ENCODE data around the gene ATP6V0A1.

Gene ATP6V0A1

DNA sequence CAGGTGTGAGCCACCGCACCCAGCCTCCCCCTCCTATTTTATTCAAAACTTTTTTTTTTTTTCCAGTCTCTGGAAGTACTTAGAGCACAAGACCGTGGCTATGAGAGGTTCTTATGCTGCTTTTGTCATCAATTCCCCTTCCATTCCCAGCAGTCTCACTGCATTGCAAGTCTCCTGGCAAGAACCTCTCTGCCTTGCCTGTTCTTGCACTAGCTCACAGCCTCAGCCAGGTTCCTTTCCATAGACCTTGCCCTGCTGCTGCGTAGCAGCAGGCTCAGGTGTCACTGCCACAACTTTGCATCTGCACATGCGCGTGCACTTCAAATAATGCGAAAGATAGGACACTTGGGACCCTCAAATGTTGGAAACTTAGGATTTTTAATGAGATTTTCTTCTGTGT lies 15.6 kb downstream of the ATP6V0A1 start:
- Histone ChIP-seq H3K4me2 (peak overlapping the region; percentile 44; the same call in 1 of the 2 replicates), H3K9ac (no peak overlapping the region), H3K4me1 (ENCODE audit: low read depth, poor library complexity, severe bottlenecking) (peaks cover 48% of the 10 kb centered on the region), H3K79me2 (ENCODE audit: insufficient read depth, low read depth) (no peaks in the 10 kb centered on the region), H4K20me1 (ENCODE audit: insufficient read depth) (no peaks in the 10 kb centered on the region), H3K36me3 (ENCODE audit: insufficient read depth) (peaks cover 9% of the 10 kb centered on the region; the same call in 1 of the 2 replicates), H3K27ac (peak overlapping the region; percentile 5; the same call in 1 of the 2 replicates), H2AFZ (ENCODE audit: low read depth) (no peak overlapping the region), H3K27me3 (ENCODE audit: insufficient read depth, low read depth) (no peaks in the 10 kb centered on the region), H3K4me3 (IDR thresholded peaks at IDR 0.05; ENCODE audit: insufficient read depth, low read depth, low read length) (no peak overlapping the region)
- TF ChIP-seq, protein P1, sequence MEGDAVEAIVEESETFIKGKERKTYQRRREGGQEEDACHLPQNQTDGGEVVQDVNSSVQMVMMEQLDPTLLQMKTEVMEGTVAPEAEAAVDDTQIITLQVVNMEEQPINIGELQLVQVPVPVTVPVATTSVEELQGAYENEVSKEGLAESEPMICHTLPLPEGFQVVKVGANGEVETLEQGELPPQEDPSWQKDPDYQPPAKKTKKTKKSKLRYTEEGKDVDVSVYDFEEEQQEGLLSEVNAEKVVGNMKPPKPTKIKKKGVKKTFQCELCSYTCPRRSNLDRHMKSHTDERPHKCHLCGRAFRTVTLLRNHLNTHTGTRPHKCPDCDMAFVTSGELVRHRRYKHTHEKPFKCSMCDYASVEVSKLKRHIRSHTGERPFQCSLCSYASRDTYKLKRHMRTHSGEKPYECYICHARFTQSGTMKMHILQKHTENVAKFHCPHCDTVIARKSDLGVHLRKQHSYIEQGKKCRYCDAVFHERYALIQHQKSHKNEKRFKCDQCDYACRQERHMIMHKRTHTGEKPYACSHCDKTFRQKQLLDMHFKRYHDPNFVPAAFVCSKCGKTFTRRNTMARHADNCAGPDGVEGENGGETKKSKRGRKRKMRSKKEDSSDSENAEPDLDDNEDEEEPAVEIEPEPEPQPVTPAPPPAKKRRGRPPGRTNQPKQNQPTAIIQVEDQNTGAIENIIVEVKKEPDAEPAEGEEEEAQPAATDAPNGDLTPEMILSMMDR (conservative IDR thresholded peaks at IDR 0.05; ENCODE audit: low read depth, low read length) = no peak

DNA sequence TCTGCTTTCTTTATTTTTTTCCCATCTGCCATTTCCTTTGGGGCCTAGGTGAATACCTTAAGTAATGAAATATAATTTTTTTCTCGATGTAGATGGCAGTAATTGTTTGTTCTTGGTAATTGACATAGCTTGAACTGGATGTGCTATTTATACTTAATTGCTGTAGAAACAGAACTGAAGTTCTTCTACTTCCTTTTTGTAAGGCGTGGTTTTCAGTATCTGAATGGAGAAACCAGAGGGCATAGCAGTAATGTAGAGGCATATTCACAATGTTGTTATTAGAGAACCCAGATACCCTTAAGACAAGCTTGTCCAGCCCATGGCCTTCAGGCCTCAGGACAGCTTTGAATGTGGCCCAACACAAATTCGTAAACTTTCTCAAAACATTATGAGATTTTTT lies 16.4 kb downstream of the ATP6V0A1 start:
- H3K27me3 ChIP-seq (ENCODE audit: insufficient read depth, low read depth) = no peaks in the 10 kb centered on the region
- peaks cover 57% of the 10 kb centered on the region for H3K4me1 ChIP-seq (ENCODE audit: low read depth, poor library complexity, severe bottlenecking)
- no peaks in the 10 kb centered on the region for H4K20me1 ChIP-seq (ENCODE audit: insufficient read depth)
- no peaks in the 10 kb centered on the region; the same call in 1 of the 2 replicates for H3K79me2 ChIP-seq (ENCODE audit: insufficient read depth, low read depth)
- peak overlapping the region; percentile 44 for H3K4me2 ChIP-seq
- H3K4me3 ChIP-seq (IDR thresholded peaks at IDR 0.05; ENCODE audit: insufficient read depth, low read depth, low read length) = no peak overlapping the region
- peak overlapping the region; percentile 5; the same call in 1 of the 2 replicates for H3K27ac ChIP-seq
- H3K36me3 ChIP-seq (ENCODE audit: insufficient read depth) = peaks cover 11% of the 10 kb centered on the region; the same call in 1 of the 2 replicates
- no peak overlapping the region for H2AFZ ChIP-seq (ENCODE audit: low read depth)
- H3K9ac ChIP-seq = no peak overlapping the region
- TF ChIP-seq, protein P1 (conservative IDR thresholded peaks at IDR 0.05; ENCODE audit: low read depth, low read length) = no peak

DNA sequence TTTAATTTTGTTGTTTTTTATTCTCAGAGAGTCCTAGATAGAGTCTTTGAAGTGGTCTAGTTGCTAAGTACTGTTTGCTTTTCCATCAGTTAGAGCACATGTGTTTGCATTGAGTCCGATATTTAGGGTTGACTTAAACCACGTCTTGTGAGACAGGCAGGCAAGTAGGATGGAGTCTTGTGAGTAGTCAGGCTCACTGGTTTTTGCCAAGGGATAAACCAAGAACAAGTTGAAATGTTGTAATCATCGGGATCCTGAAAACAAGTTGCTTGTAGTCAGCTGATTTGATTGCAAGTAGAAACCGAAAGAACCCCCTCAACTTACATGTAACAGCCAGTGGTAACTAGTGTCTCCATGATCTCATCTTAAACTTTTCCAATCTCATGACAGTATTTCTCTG lies 17.2 kb downstream of the ATP6V0A1 start:
- Histone ChIP-seq H3K27me3 (ENCODE audit: insufficient read depth, low read depth) (no peaks in the 10 kb centered on the region), H2AFZ (ENCODE audit: low read depth) (no peak overlapping the region), H3K36me3 (ENCODE audit: insufficient read depth) (peaks cover 16% of the 10 kb centered on the region; the same call in 1 of the 2 replicates), H3K79me2 (ENCODE audit: insufficient read depth, low read depth) (no peaks in the 10 kb centered on the region; the same call in 1 of the 2 replicates), H3K4me2 (peak overlapping the region; percentile 44; the same call in 1 of the 2 replicates), H3K9ac (no peak overlapping the region), H3K27ac (peak overlapping the region; percentile 5; the same call in 1 of the 2 replicates), H3K4me1 (ENCODE audit: low read depth, poor library complexity, severe bottlenecking) (peaks cover 64% of the 10 kb centered on the region), H4K20me1 (ENCODE audit: insufficient read depth) (no peaks in the 10 kb centered on the region), H3K4me3 (IDR thresholded peaks at IDR 0.05; ENCODE audit: insufficient read depth, low read depth, low read length) (no peak overlapping the region)
- TF ChIP-seq, protein P1 (conservative IDR thresholded peaks at IDR 0.05; ENCODE audit: low read depth, low read length) = no peak

DNA sequence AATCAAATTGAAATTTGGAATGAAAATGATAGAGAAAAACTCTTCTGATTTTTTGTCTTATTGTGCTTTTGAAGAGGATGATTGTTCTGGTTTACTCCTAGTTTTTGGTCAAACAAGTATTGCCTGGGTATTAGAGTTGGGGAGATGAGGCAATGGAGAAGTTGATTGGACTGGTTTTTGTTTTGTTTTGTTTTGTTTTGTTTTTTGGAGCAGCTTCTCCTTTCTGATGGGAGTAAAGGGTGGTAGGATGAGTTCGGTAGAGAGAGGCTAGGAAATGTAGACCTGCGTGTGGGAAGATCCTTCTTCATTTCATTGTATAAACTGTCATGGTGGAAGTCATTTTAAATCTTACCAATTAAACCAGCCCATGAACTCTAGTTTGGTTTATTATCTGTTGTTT lies 17.7 kb downstream of the ATP6V0A1 start:
- Histone ChIP-seq H3K4me3 (IDR thresholded peaks at IDR 0.05; ENCODE audit: insufficient read depth, low read depth, low read length) (no peak overlapping the region), H3K36me3 (ENCODE audit: insufficient read depth) (peaks cover 16% of the 10 kb centered on the region; the same call in 1 of the 2 replicates), H2AFZ (ENCODE audit: low read depth) (no peak overlapping the region), H3K79me2 (ENCODE audit: insufficient read depth, low read depth) (no peaks in the 10 kb centered on the region; the same call in 1 of the 2 replicates), H3K27ac (no peak overlapping the region), H3K27me3 (ENCODE audit: insufficient read depth, low read depth) (no peaks in the 10 kb centered on the region), H4K20me1 (ENCODE audit: insufficient read depth) (no peaks in the 10 kb centered on the region), H3K9ac (no peak overlapping the region), H3K4me1 (ENCODE audit: low read depth, poor library complexity, severe bottlenecking) (peaks cover 70% of the 10 kb centered on the region), H3K4me2 (no peak overlapping the region)
- TF ChIP-seq, protein P1 (conservative IDR thresholded peaks at IDR 0.05; ENCODE audit: low read depth, low read length) = no peak
